ENCODE results near the gene PPP6R3.
"Not testable (repeated sequence)": the region's sequence is repeated elsewhere in the genome, so short reads cannot be mapped to it uniquely, and the experiment has no call there.

PPP6R3 gene

GRCh38 chr11:68524681-68525080, 64.1 kb downstream of the PPP6R3 start:
- peak in 2 of 51 donors; percentile 2 to 10 for DNase-seq

- DNase-seq = no peak
Measured at GRCh38 chr11:68525336-68525735, 64.8 kb downstream of the PPP6R3 start.

- no peak for DNase-seq
Measured at GRCh38 chr11:68525930-68526329, 65.4 kb downstream of the PPP6R3 start.

GRCh38 chr11:68527585-68527984, 67.0 kb downstream of the PPP6R3 start:
- no peak for DNase-seq

GRCh38 chr11:68528630-68529029, 68.1 kb downstream of the PPP6R3 start:
- no peak for DNase-seq

GRCh38 chr11:68531129-68531693, 70.7 kb downstream of the PPP6R3 start:
- no peak for DNase-seq

- no peak for DNase-seq
Measured at GRCh38 chr11:68532727-68533369, 72.3 kb downstream of the PPP6R3 start.

- no peak for DNase-seq
Measured at GRCh38 chr11:68533945-68534344, 73.4 kb downstream of the PPP6R3 start.

GRCh38 chr11:68535098-68535497, 74.5 kb downstream of the PPP6R3 start:
- DNase-seq = no peak

GRCh38 chr11:68536706-68537105, 76.2 kb downstream of the PPP6R3 start:
- DNase-seq = no peak

- DNase-seq = no peak
Measured at GRCh38 chr11:68538025-68538424, 77.5 kb downstream of the PPP6R3 start.

- DNase-seq = no peak
Measured at GRCh38 chr11:68539395-68539794, 78.8 kb downstream of the PPP6R3 start.

GRCh38 chr11:68540504-68540903, 80.0 kb downstream of the PPP6R3 start:
- not testable (repeated sequence) for DNase-seq

- DNase-seq = no peak
Measured at GRCh38 chr11:68541116-68541515, 80.6 kb downstream of the PPP6R3 start.

GRCh38 chr11:68541991-68542390, 81.4 kb downstream of the PPP6R3 start:
- DNase-seq = no peak

GRCh38 chr11:68542617-68543016, 82.1 kb downstream of the PPP6R3 start:
- no peak for DNase-seq

- DNase-seq = no peak
Measured at GRCh38 chr11:68543594-68543993, 83.0 kb downstream of the PPP6R3 start.

- DNase-seq = no peak
Measured at GRCh38 chr11:68545347-68545746, 84.8 kb downstream of the PPP6R3 start.

GRCh38 chr11:68545796-68546195, 85.2 kb downstream of the PPP6R3 start:
- DNase-seq = no peak

GRCh38 chr11:68546555-68546954, 86.0 kb downstream of the PPP6R3 start:
- DNase-seq = no peak

- DNase-seq = no peak
Measured at GRCh38 chr11:68549789-68550484, 89.4 kb downstream of the PPP6R3 start.

GRCh38 chr11:68550485-68550817, 89.9 kb downstream of the PPP6R3 start:
- DNase-seq = no peak

- no peak for DNase-seq
Measured at GRCh38 chr11:68551223-68551622, 90.7 kb downstream of the PPP6R3 start.

All from hypothalamus (tissue), 51 donors.